Measurements from ENCODE around the gene RPP30. TPM values are rescaled to one million over a fixed set of nuclear protein-coding genes. Genes with fewer than 3 reads are reported as not detected.

RPP30 gene
- total and polyA plus RNA-seq, 2 of the 13 experiments (the other 11 are each of a cell fraction or from before 2014, with no cell fraction given) = 27.1 to 65.0 TPM

GRCh38 chr10:90855126-90855525 is 16.6 kb upstream of the RPP30 start:
- no peak for FAIRE-seq
- DNase-seq (ENCODE audit: low spot score) = no peak
- ChIA-PET POLR2A (no interaction called here), CTCF (ENCODE audit: low intra/inter-chr PET ratio, low total read pairs) (no interaction called here)
- intact Hi-C loops (cut with micrococcal nuclease; ENCODE audit: unreplicated experiment) (no loop called here), in situ Hi-C loops (cut with HindIII; ENCODE audit: extremely low pct_ligation_motif_present, low pct_unique_long_range_greater_than_20kb) (no loop called here)
- Histone ChIP-seq H3K36me3 (replicated peaks in 1 of 2; ENCODE audit: control insufficient read depth in 1 of 2, insufficient read depth in 2 of 2, low read length in 2 of 2) (no peaks in the 10 kb centered on the region), H3K27me3 (ENCODE audit: control insufficient read depth in 1 of 2, insufficient read depth in 2 of 2, low read length in 2 of 2) (peaks cover 2 to 35% of the 10 kb centered on the region in 2 experiments), H3K9me3 (ENCODE audit: low read length) (peaks cover 18% of the 10 kb centered on the region), H3K27ac (ENCODE audit: extremely low read length, insufficient read depth, low read length) (no peak overlapping the region), H3K79me2 (ENCODE audit: insufficient read depth, low read length) (no peaks in the 10 kb centered on the region), H3K9ac (ENCODE audit: insufficient read depth, low read depth, low read length) (no peak overlapping the region), H3K4me1 (ENCODE audit: insufficient read depth, low read length) (peaks cover 6% of the 10 kb centered on the region; the same call in 1 of the 2 replicates), H4K20me1 (ENCODE audit: insufficient read depth, low read length) (no peaks in the 10 kb centered on the region), H3K4me3 (replicated peaks in 1 of 3; ENCODE audit: insufficient read depth in 1 of 3, low read depth in 2 of 3, low read length in 3 of 3) (no peak overlapping the region), H3K4me2 (ENCODE audit: low read depth, low read length) (no peak overlapping the region), H2AFZ (ENCODE audit: low read length) (no peak overlapping the region)
- no peak for ATAC-seq
- TF ChIP-seq, protein P1, sequence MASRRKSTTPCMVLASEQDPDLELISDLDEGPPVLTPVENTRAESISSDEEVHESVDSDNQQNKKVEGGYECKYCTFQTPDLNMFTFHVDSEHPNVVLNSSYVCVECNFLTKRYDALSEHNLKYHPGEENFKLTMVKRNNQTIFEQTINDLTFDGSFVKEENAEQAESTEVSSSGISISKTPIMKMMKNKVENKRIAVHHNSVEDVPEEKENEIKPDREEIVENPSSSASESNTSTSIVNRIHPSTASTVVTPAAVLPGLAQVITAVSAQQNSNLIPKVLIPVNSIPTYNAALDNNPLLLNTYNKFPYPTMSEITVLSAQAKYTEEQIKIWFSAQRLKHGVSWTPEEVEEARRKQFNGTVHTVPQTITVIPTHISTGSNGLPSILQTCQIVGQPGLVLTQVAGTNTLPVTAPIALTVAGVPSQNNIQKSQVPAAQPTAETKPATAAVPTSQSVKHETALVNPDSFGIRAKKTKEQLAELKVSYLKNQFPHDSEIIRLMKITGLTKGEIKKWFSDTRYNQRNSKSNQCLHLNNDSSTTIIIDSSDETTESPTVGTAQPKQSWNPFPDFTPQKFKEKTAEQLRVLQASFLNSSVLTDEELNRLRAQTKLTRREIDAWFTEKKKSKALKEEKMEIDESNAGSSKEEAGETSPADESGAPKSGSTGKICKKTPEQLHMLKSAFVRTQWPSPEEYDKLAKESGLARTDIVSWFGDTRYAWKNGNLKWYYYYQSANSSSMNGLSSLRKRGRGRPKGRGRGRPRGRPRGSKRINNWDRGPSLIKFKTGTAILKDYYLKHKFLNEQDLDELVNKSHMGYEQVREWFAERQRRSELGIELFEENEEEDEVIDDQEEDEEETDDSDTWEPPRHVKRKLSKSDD (CRISPR knock-in tag; IDR thresholded peaks at IDR 0.05; ENCODE audit: low read depth) = no peak
- TF ChIP-seq HNRNPLL (IDR thresholded peaks at IDR 0.05; ENCODE audit: low read depth, low read length, poor library complexity, severe bottlenecking) = no peak
- TF ChIP-seq, protein P2, sequence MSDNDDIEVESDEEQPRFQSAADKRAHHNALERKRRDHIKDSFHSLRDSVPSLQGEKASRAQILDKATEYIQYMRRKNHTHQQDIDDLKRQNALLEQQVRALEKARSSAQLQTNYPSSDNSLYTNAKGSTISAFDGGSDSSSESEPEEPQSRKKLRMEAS (IDR thresholded peaks at IDR 0.05) = no peak
- no peak for TF ChIP-seq SAP130 (CRISPR knock-in tag; IDR thresholded peaks at IDR 0.05; ENCODE audit: low read depth)
- TF ChIP-seq, protein P3, sequence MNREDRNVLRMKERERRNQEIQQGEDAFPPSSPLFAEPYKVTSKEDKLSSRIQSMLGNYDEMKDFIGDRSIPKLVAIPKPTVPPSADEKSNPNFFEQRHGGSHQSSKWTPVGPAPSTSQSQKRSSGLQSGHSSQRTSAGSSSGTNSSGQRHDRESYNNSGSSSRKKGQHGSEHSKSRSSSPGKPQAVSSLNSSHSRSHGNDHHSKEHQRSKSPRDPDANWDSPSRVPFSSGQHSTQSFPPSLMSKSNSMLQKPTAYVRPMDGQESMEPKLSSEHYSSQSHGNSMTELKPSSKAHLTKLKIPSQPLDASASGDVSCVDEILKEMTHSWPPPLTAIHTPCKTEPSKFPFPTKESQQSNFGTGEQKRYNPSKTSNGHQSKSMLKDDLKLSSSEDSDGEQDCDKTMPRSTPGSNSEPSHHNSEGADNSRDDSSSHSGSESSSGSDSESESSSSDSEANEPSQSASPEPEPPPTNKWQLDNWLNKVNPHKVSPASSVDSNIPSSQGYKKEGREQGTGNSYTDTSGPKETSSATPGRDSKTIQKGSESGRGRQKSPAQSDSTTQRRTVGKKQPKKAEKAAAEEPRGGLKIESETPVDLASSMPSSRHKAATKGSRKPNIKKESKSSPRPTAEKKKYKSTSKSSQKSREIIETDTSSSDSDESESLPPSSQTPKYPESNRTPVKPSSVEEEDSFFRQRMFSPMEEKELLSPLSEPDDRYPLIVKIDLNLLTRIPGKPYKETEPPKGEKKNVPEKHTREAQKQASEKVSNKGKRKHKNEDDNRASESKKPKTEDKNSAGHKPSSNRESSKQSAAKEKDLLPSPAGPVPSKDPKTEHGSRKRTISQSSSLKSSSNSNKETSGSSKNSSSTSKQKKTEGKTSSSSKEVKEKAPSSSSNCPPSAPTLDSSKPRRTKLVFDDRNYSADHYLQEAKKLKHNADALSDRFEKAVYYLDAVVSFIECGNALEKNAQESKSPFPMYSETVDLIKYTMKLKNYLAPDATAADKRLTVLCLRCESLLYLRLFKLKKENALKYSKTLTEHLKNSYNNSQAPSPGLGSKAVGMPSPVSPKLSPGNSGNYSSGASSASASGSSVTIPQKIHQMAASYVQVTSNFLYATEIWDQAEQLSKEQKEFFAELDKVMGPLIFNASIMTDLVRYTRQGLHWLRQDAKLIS (CRISPR knock-in tag; IDR thresholded peaks at IDR 0.05) = no peak
- TF ChIP-seq RBFOX2 (IDR thresholded peaks at IDR 0.05; ENCODE audit: low read depth, low read length) = no peak
- no peak for TF ChIP-seq RFX5 (IDR thresholded peaks at IDR 0.05; ENCODE audit: low read depth, low read length)
- TF ChIP-seq CC2D1A (CRISPR knock-in tag; IDR thresholded peaks at IDR 0.05) = no peak
- TF ChIP-seq ARID5B (CRISPR knock-in tag; IDR thresholded peaks at IDR 0.05) = no peak
- TF ChIP-seq FOXA1 (IDR thresholded peaks at IDR 0.05) = no peak
- no peak for TF ChIP-seq FOXA1 (CRISPR knock-in tag; IDR thresholded peaks at IDR 0.05)
- WGBS (ENCODE audit: low lambda C conversion rate) = 0% methylated on average over 3 of the region's 3 CpGs
- BruUV-seq (replicated peaks) = no TSS peak

Measured in HepG2 (cell line).